ENCODE data around the gene SPTBN1. TPM values are rescaled to one million over a fixed set of nuclear protein-coding genes. Genes with fewer than 3 reads are reported as not detected.
A peak's percentile ranks its signal among the peaks of the same experiment; 100 is the strongest.

SPTBN1 gene
- total RNA-seq, 2 donors from 2014 or later = 179 to 194 TPM

GRCh38 chr2:54634564-54635511 lies 178.7 kb downstream of the SPTBN1 start:
- no peak for DNase-seq
- Mint-ChIP-seq H3K4me1 (no peaks in the 10 kb centered on the region), H3K27ac (peak overlapping the region; percentile 7), H3K27me3 (ENCODE audit: insufficient read depth) (no peaks in the 10 kb centered on the region), H3K9me3 (no peaks in the 10 kb centered on the region), H3K4me3 (no peak overlapping the region), H3K36me3 (ENCODE audit: low read depth) (peaks cover 84% of the 10 kb centered on the region)
- no peak overlapping the region for H3K4me3 ChIP-seq (ENCODE audit: low read length)
- H3K27me3 ChIP-seq (ENCODE audit: control insufficient read depth, insufficient read depth, low read length, poor library complexity, severe bottlenecking) = no peaks in the 10 kb centered on the region
- no peak overlapping the region for H3K9ac ChIP-seq (ENCODE audit: extremely low read depth, low read length, poor library complexity, severe bottlenecking)
- no peak for TF ChIP-seq CTCF (conservative IDR thresholded peaks at IDR 0.05)
- H3K36me3 ChIP-seq (ENCODE audit: control insufficient read depth, insufficient read depth, low read length) = peaks cover 92% of the 10 kb centered on the region
- no peaks in the 10 kb centered on the region for H3K9me3 ChIP-seq (ENCODE audit: control insufficient read depth, low read length)
- 91 to 94% methylated on average over 14 to 16 of the region's 16 CpGs for WGBS, 2 experiments (ENCODE audit: insufficient coverage in 1 of 2, insufficient read length in 1 of 2)
- H3K27ac ChIP-seq (ENCODE audit: low read depth, low read length) = no peak overlapping the region
- H3K4me1 ChIP-seq (ENCODE audit: control insufficient read depth, insufficient read depth, low read length) = no peaks in the 10 kb centered on the region

- no peaks in the 10 kb centered on the region for H3K4me1 ChIP-seq (ENCODE audit: control insufficient read depth, insufficient read depth, low read length)
- Mint-ChIP-seq H3K9me3 (no peaks in the 10 kb centered on the region), H3K36me3 (ENCODE audit: low read depth) (peaks cover 80% of the 10 kb centered on the region), H3K4me3 (no peak overlapping the region), H3K27ac (peak overlapping the region; percentile 7), H3K4me1 (no peaks in the 10 kb centered on the region), H3K27me3 (ENCODE audit: insufficient read depth) (no peaks in the 10 kb centered on the region)
- H3K9me3 ChIP-seq (ENCODE audit: control insufficient read depth, low read length) = no peaks in the 10 kb centered on the region
- WGBS, 2 experiments (ENCODE audit: insufficient coverage in 1 of 2, insufficient read length in 1 of 2) = 97 to 100% methylated on average over 2 to 3 of the region's 3 CpGs
- no peak for TF ChIP-seq CTCF (conservative IDR thresholded peaks at IDR 0.05)
- no peak overlapping the region for H3K27ac ChIP-seq (ENCODE audit: low read depth, low read length)
- no peaks in the 10 kb centered on the region for H3K27me3 ChIP-seq (ENCODE audit: control insufficient read depth, insufficient read depth, low read length, poor library complexity, severe bottlenecking)
- H3K36me3 ChIP-seq (ENCODE audit: control insufficient read depth, insufficient read depth, low read length) = peaks cover 92% of the 10 kb centered on the region
- DNase-seq = no peak
- H3K9ac ChIP-seq (ENCODE audit: extremely low read depth, low read length, poor library complexity, severe bottlenecking) = no peak overlapping the region
- H3K4me3 ChIP-seq (ENCODE audit: low read length) = no peak overlapping the region
These were observed 179.5 kb downstream of the SPTBN1 start for GRCh38 chr2:54635554-54636152.

GRCh38 chr2:54636415-54637139 lies 180.4 kb downstream of the SPTBN1 start:
- no peak overlapping the region for H3K9ac ChIP-seq (ENCODE audit: extremely low read depth, low read length, poor library complexity, severe bottlenecking)
- H3K4me1 ChIP-seq (ENCODE audit: control insufficient read depth, insufficient read depth, low read length) = no peaks in the 10 kb centered on the region
- no peaks in the 10 kb centered on the region for H3K9me3 ChIP-seq (ENCODE audit: control insufficient read depth, low read length)
- peak overlapping the region; percentile 36 for H3K27ac Mint-ChIP-seq
- no peaks in the 10 kb centered on the region for H3K27me3 ChIP-seq (ENCODE audit: control insufficient read depth, insufficient read depth, low read length, poor library complexity, severe bottlenecking)
- H3K9me3 Mint-ChIP-seq = no peaks in the 10 kb centered on the region
- peaks cover 77% of the 10 kb centered on the region for H3K36me3 Mint-ChIP-seq (ENCODE audit: low read depth)
- WGBS, 2 experiments (ENCODE audit: insufficient coverage in 1 of 2, insufficient read length in 1 of 2) = 84 to 92% methylated on average over 4 to 9 of the region's 9 CpGs
- no peak overlapping the region for H3K4me3 ChIP-seq (ENCODE audit: low read length)
- H3K27ac ChIP-seq (ENCODE audit: low read depth, low read length) = no peak overlapping the region
- H3K27me3 Mint-ChIP-seq (ENCODE audit: insufficient read depth) = no peaks in the 10 kb centered on the region
- peaks cover 90% of the 10 kb centered on the region for H3K36me3 ChIP-seq (ENCODE audit: control insufficient read depth, insufficient read depth, low read length)
- no peak for TF ChIP-seq CTCF (conservative IDR thresholded peaks at IDR 0.05)
- no peaks in the 10 kb centered on the region for H3K4me1 Mint-ChIP-seq
- H3K4me3 Mint-ChIP-seq = no peak overlapping the region
- no peak for DNase-seq

Data from endodermal cell (in vitro differentiated cells).